HG02610 (cell line): Measurements from ENCODE around the gene FUT4.
"Not testable (repeated sequence)": the region's sequence is repeated elsewhere in the genome, so short reads cannot be mapped to it uniquely, and the experiment has no call there.

ENCODE experiments used
- ATAC-seq: cut with Tn5 transposase; IDR thresholded peaks from one replicate; pipeline ENCODE4 v1.9.1; 2021; ENCODE audit warnings: mild to moderate bottlenecking, moderate library complexity; ENCODE audit not compliant: unreplicated experiment

FUT4 gene

GRCh38 chr11:94533206-94533605 is 10.5 kb upstream of the FUT4 start:
- no peak for ATAC-seq

- ATAC-seq = no peak
Observed at GRCh38 chr11:94533696-94534630, 9.8 kb upstream of the FUT4 start.

GRCh38 chr11:94536386-94536785 is 7.3 kb upstream of the FUT4 start:
- no peak for ATAC-seq

GRCh38 chr11:94537031-94537600 is 6.6 kb upstream of the FUT4 start:
- ATAC-seq = no peak

- ATAC-seq = no peak
Observed at GRCh38 chr11:94539420-94539819, 4.3 kb upstream of the FUT4 start.

- no peak for ATAC-seq
Observed at GRCh38 chr11:94544646-94545263, 1.0 kb downstream of the FUT4 start.

GRCh38 chr11:94545264-94546161 is 1.8 kb downstream of the FUT4 start:
- ATAC-seq = no peak

GRCh38 chr11:94546162-94546470 is 2.4 kb downstream of the FUT4 start:
- ATAC-seq = no peak

- no peak for ATAC-seq
Observed at GRCh38 chr11:94546886-94547285, 3.2 kb downstream of the FUT4 start.

GRCh38 chr11:94549146-94549545 is 5.4 kb downstream of the FUT4 start:
- ATAC-seq = no peak

- ATAC-seq = no peak
Observed at GRCh38 chr11:94550513-94550912, 6.8 kb downstream of the FUT4 start.

GRCh38 chr11:94553938-94554337 is 10.2 kb downstream of the FUT4 start:
- ATAC-seq = no peak

GRCh38 chr11:94555752-94556329 is 12.1 kb downstream of the FUT4 start:
- ATAC-seq = not testable (repeated sequence)

GRCh38 chr11:94557421-94557820 is 13.7 kb downstream of the FUT4 start:
- ATAC-seq = no peak

GRCh38 chr11:94557992-94558391 is 14.3 kb downstream of the FUT4 start:
- ATAC-seq = no peak

- ATAC-seq = no peak
Observed at GRCh38 chr11:94558468-94558867, 14.7 kb downstream of the FUT4 start.

- ATAC-seq = no peak
Observed at GRCh38 chr11:94558932-94559331, 15.2 kb downstream of the FUT4 start.

- no peak for ATAC-seq
Observed at GRCh38 chr11:94559361-94559760, 15.6 kb downstream of the FUT4 start.

- no peak for ATAC-seq
Observed at GRCh38 chr11:94560834-94561233, 17.1 kb downstream of the FUT4 start.

GRCh38 chr11:94563176-94563847 is 19.6 kb downstream of the FUT4 start:
- ATAC-seq = no peak
